HEK293T (cell line): ENCODE data around the gene NUDT5.

Experiments
- ARNT ChIP-seq: fragments of 450-650 bp; IDR thresholded peaks from 2 replicates; pipeline ENCODE4 v1.6.1; 2017; ENCODE audit warnings: mild to moderate bottlenecking
- BHLHE40 ChIP-seq: fragments of 450-650 bp; IDR thresholded peaks from 2 replicates; pipeline ENCODE4 v1.6.1; 2016; ENCODE audit warnings: mild to moderate bottlenecking, moderate library complexity, borderline replicate concordance
- ELF4 ChIP-seq: fragments of 450-650 bp; IDR thresholded peaks from 2 replicates; pipeline ENCODE4 v1.6.1; 2017; ENCODE audit warnings: antibody characterized with exemption
- FOXK2 ChIP-seq: fragments of 450-650 bp; IDR thresholded peaks from 2 replicates; pipeline ENCODE4 v1.6.1; 2016; ENCODE audit warnings: mild to moderate bottlenecking
- FOXM1 ChIP-seq: fragments of 450-650 bp; IDR thresholded peaks from 2 replicates; pipeline ENCODE4 v1.6.1; 2017; ENCODE audit warnings: mild to moderate bottlenecking, borderline replicate concordance
- HDGF ChIP-seq: fragments of 450-650 bp; IDR thresholded peaks from 2 replicates; pipeline ENCODE4 v1.6.1; 2017; ENCODE audit warnings: antibody characterized with exemption, borderline replicate concordance
- NFRKB ChIP-seq: fragments of 450-650 bp; IDR thresholded peaks from 2 replicates; pipeline ENCODE4 v1.6.1; 2016; ENCODE audit warnings: mild to moderate bottlenecking, moderate library complexity
- SP1 ChIP-seq: fragments of 450-650 bp; IDR thresholded peaks from 2 replicates; pipeline ENCODE4 v1.6.1; 2017
- SUZ12 ChIP-seq: fragments of 450-650 bp; IDR thresholded peaks from 2 replicates; pipeline ENCODE4 v1.6.1; 2016; ENCODE audit warnings: mild to moderate bottlenecking
- ZNF384 ChIP-seq: fragments of 450-650 bp; IDR thresholded peaks from 2 replicates; pipeline ENCODE4 v1.6.1; 2016
- TF ChIP-seq, protein P1 (sequence below): fragments of 450-650 bp; IDR thresholded peaks from 2 replicates; pipeline ENCODE4 v1.6.1; 2016

DNA sequence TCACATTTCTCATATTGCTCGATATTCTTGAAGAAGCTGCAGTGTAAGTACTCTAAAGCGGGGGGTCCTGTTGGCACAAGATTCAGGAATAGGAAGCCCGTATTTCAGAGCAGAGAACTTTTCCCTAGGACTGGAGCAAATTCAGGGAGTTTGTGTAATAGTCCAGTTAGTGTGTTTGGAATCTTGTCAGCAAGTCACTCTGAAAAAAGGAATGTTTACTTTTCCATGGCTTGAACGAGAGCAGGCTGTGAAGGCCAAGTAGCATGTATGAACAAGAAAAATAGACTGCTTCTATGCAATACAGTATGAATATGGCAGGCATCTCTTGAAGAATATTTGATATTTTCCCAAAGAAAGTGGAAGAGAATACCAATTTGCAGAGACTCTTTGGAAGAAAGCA lies 40.1 kb upstream of the NUDT5 start:
- TF ChIP-seq ARNT (no peak), SP1 (no peak), ZNF384 (no peak), ELF4 (no peak), NFRKB (no peak), SUZ12 (no peak), BHLHE40 (no peak), HDGF (no peak), FOXK2 (no peak), FOXM1 (no peak)
- TF ChIP-seq, protein P1, sequence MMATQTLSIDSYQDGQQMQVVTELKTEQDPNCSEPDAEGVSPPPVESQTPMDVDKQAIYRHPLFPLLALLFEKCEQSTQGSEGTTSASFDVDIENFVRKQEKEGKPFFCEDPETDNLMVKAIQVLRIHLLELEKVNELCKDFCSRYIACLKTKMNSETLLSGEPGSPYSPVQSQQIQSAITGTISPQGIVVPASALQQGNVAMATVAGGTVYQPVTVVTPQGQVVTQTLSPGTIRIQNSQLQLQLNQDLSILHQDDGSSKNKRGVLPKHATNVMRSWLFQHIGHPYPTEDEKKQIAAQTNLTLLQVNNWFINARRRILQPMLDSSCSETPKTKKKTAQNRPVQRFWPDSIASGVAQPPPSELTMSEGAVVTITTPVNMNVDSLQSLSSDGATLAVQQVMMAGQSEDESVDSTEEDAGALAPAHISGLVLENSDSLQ, result no peak
